ENCODE measurements around the gene TCF4. TPM values are rescaled to one million over a fixed set of nuclear protein-coding genes. Genes with fewer than 3 reads are reported as not detected.

The TCF4 gene
- total and polyA plus RNA-seq, 2 donors = 12.7 to 36.6 TPM

DNA sequence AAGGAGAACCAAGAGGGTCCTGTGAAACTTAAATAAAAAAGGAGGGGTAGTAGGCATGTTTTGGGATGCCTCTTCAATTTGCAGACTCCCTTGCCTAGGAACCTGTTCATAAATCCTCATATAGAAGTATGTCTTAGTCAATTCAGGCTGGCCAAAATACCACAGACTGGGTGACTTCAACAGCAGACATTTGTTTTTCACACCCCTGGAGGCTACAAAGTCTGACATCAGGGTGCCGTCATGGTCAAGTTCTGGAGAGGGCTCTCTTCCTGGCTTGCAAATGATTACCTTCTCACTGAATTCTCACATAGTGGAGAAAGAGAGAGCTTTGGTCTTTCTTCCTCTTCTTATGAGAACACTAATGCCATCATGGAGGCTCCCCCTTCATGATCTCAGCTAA lies 4.1 kb upstream of the TCF4 start:
- Histone ChIP-seq H3K9me3 (ENCODE audit: control insufficient read depth in 2 of 2, insufficient read depth in 1 of 2, low read length in 1 of 2) (peaks cover 0 to 3% of the 10 kb centered on the region in 2 donors), H3K4me1 (ENCODE audit: control insufficient read depth in 2 of 2, insufficient read depth in 2 of 2, low read length in 2 of 2) (peaks cover 2 to 6% of the 10 kb centered on the region in 2 donors), H3K36me3 (ENCODE audit: control insufficient read depth in 2 of 2, insufficient read depth in 2 of 2, low read length in 1 of 2) (no peaks in the 10 kb centered on the region), H3K4me3 (ENCODE audit: low read length in 2 of 2) (no peak overlapping the region), H3K27ac (ENCODE audit: low read depth in 1 of 2, low read length in 1 of 2) (no peak overlapping the region), H3K27me3 (ENCODE audit: control insufficient read depth in 2 of 2, insufficient read depth in 1 of 2, low read length in 1 of 2) (no peaks in the 10 kb centered on the region)
- no peak for DNase-seq (ENCODE audit: low read depth in 6 of 9, low spot score in 9 of 9)
- WGBS = 94% methylated on average over 1 of the region's 1 CpG

DNA sequence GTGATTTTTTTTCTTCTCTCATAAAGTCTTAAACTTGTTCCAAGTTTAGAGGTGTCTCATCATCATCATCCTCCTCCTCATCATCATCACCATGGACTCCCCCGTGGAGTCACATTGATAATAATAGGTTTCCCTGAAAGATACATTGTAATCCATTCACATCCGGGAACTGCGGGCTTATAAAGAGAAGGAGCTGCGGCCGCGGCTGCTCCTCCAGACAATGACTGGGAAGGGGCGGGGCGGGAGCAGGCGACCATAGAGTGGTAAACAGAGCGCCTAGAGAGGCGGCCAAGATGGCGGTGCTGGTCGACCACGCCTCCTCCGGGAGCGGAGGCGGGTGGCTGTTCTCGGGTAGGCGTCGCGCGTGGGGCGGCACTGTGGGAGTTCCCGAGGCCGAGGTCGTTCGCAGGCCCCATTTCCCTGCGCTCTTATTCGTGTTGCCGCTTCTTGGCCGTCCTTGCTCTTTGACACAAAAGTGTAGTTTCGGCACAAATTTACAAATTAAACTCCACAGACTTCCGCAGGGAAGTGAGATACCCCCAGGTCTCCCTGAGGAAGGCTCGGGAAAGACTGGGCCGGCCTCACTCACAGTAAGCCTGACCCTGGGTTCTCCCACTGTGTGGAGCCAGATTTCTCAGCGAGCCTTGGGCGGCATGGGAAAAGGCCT lies 1.8 kb upstream of the TCF4 start:
- Histone ChIP-seq H3K27me3 (ENCODE audit: control insufficient read depth in 2 of 2, insufficient read depth in 1 of 2, low read length in 1 of 2) (no peaks in the 10 kb centered on the region), H3K9me3 (ENCODE audit: control insufficient read depth in 2 of 2, insufficient read depth in 1 of 2, low read length in 1 of 2) (peaks cover 0 to 3% of the 10 kb centered on the region in 2 donors), H3K27ac (ENCODE audit: low read depth in 1 of 2, low read length in 1 of 2) (peak overlapping the region; percentile 61 to 87), H3K36me3 (ENCODE audit: control insufficient read depth in 2 of 2, insufficient read depth in 2 of 2, low read length in 1 of 2) (no peaks in the 10 kb centered on the region), H3K4me3 (ENCODE audit: low read length in 2 of 2) (peak overlapping the region; percentile 47 to 88), H3K4me1 (ENCODE audit: control insufficient read depth in 2 of 2, insufficient read depth in 2 of 2, low read length in 2 of 2) (peaks cover 5 to 13% of the 10 kb centered on the region in 2 donors)
- WGBS = 5% methylated on average over 37 of the region's 37 CpGs
- peak; percentile 80 to 97 (median 91) for DNase-seq (ENCODE audit: low read depth in 6 of 9, low spot score in 9 of 9)

GRCh38 chr18:55588870-55589595 lies 1.0 kb upstream of the TCF4 start:
- Histone ChIP-seq H3K9me3 (ENCODE audit: control insufficient read depth in 2 of 2, insufficient read depth in 1 of 2, low read length in 1 of 2) (peaks cover 0 to 3% of the 10 kb centered on the region in 2 donors), H3K36me3 (ENCODE audit: control insufficient read depth in 2 of 2, insufficient read depth in 2 of 2, low read length in 1 of 2) (no peaks in the 10 kb centered on the region), H3K4me1 (ENCODE audit: control insufficient read depth in 2 of 2, insufficient read depth in 2 of 2, low read length in 2 of 2) (peaks cover 5 to 13% of the 10 kb centered on the region in 2 donors), H3K27me3 (ENCODE audit: control insufficient read depth in 2 of 2, insufficient read depth in 1 of 2, low read length in 1 of 2) (no peaks in the 10 kb centered on the region), H3K27ac (ENCODE audit: low read depth in 1 of 2, low read length in 1 of 2) (peak overlapping the region; percentile 87 to 96), H3K4me3 (ENCODE audit: low read length in 2 of 2) (peak overlapping the region; percentile 47 to 88)
- peak in 1 of 9 donors; percentile 60 for DNase-seq (ENCODE audit: low read depth in 6 of 9, low spot score in 9 of 9)
- under 1% methylated on average over 12 of the region's 12 CpGs for WGBS

DNA sequence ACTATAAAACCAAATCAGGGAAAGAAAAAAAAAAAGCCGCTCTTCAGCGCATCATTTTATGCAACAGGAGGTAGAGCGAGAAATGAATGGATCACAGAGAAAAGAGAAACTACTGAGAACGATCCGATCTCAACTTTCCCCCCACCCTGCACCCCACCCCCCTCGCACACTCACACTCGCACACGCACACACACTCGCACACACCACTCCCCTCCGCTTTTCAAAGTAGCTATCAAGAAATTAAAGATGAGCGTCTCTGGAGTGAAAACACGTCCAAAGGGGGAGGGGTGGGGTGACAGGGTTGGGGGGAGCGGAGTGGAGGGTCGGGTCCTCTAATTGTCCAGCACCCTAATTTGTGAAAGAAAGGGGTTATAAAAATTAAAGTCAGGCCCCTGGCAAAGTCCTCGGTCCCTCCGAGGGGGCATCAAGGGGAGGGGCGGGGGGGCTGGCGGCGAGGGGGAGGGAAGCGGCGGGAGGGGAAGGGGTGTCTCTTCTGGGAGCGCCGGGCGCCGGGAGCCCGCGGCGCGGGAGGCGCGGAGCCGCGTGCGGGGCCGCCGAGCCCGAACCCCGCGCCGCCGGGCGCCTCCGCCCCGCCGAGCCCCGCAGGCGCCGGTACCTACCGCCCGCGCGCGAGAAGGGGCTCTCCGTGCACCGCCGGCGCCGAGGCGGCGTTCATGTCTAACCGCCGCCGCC lies 428 bp downstream of the TCF4 start:
- peak in 4 of 9 donors; percentile 37 to 67 (median 47) for DNase-seq (ENCODE audit: low read depth in 6 of 9, low spot score in 9 of 9)
- Histone ChIP-seq H3K27me3 (ENCODE audit: control insufficient read depth in 2 of 2, insufficient read depth in 1 of 2, low read length in 1 of 2) (no peaks in the 10 kb centered on the region), H3K4me1 (ENCODE audit: control insufficient read depth in 2 of 2, insufficient read depth in 2 of 2, low read length in 2 of 2) (peaks cover 5 to 13% of the 10 kb centered on the region in 2 donors), H3K4me3 (ENCODE audit: low read length in 2 of 2) (peak overlapping the region; percentile 53 to 88), H3K27ac (ENCODE audit: low read depth in 1 of 2, low read length in 1 of 2) (peak overlapping the region; percentile 87 to 96), H3K9me3 (ENCODE audit: control insufficient read depth in 2 of 2, insufficient read depth in 1 of 2, low read length in 1 of 2) (peaks cover 0 to 3% of the 10 kb centered on the region in 2 donors), H3K36me3 (ENCODE audit: control insufficient read depth in 2 of 2, insufficient read depth in 2 of 2, low read length in 1 of 2) (no peaks in the 10 kb centered on the region)
- under 1% methylated on average over 61 of the region's 63 CpGs for WGBS

DNA sequence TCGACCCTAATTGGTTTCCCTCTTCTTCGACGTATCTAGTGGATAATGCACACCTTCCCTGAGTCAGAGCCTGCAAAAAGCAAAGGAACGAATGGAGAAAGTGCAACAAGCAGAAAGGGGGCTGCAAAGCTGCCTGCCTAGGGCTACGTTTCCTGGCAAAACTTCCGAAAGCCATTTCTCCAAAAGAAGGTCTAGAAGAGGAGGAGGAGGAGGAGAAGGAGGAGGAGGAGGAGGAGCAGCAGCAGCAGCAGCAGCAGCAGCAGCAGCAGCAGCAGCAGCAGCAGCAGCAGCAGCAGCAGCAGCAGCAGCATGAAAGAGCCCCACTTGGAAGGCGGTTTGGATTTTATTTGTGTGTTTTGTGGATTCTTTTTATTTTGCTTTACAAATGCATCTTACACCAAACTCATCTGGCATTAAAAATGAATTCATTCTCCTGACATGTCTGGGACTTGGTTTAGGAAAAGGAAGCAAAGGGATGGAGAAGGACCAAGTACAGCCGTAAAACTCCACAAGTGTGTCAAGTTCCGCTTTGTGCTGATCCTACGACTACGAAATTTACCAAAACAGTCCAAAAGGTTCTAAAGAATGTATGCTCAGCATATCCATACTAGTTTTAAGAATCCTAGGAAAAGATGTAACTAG lies 2.0 kb downstream of the TCF4 start:
- 27% methylated on average over 11 of the region's 11 CpGs for WGBS

GRCh38 chr18:55585065-55585919 lies 2.7 kb downstream of the TCF4 start:
- peak in 1 of 9 donors; percentile 12 for DNase-seq (ENCODE audit: low read depth in 6 of 9, low spot score in 9 of 9)
- peaks cover 0 to 3% of the 10 kb centered on the region in 2 donors for H3K9me3 ChIP-seq (ENCODE audit: control insufficient read depth in 2 of 2, insufficient read depth in 1 of 2, low read length in 1 of 2)
- no peaks in the 10 kb centered on the region for H3K36me3 ChIP-seq (ENCODE audit: control insufficient read depth in 2 of 2, insufficient read depth in 2 of 2, low read length in 1 of 2)
- WGBS = 33% methylated on average over 5 of the region's 5 CpGs
- peak overlapping the region in 1 of 2 donors; percentile 15 for H3K27ac ChIP-seq (ENCODE audit: low read depth in 1 of 2, low read length in 1 of 2)
- peaks cover 7 to 15% of the 10 kb centered on the region in 2 donors for H3K4me1 ChIP-seq (ENCODE audit: control insufficient read depth in 2 of 2, insufficient read depth in 2 of 2, low read length in 2 of 2)
- H3K27me3 ChIP-seq (ENCODE audit: control insufficient read depth in 2 of 2, insufficient read depth in 1 of 2, low read length in 1 of 2) = no peaks in the 10 kb centered on the region
- H3K4me3 ChIP-seq (ENCODE audit: low read length in 2 of 2) = peak overlapping the region in 1 of 2 donors; percentile 88

More for the DNA sequence above, 2.0 kb downstream of the TCF4 start:
- no peaks in the 10 kb centered on the region for H3K27me3 ChIP-seq (ENCODE audit: control insufficient read depth in 2 of 2, insufficient read depth in 1 of 2, low read length in 1 of 2)
- H3K4me1 ChIP-seq (ENCODE audit: control insufficient read depth in 2 of 2, insufficient read depth in 2 of 2, low read length in 2 of 2) = peaks cover 7 to 15% of the 10 kb centered on the region in 2 donors
- DNase-seq (ENCODE audit: low read depth in 6 of 9, low spot score in 9 of 9) = peak in 1 of 9 donors; percentile 46
- H3K4me3 ChIP-seq (ENCODE audit: low read length in 2 of 2) = peak overlapping the region; percentile 11 to 88
- H3K36me3 ChIP-seq (ENCODE audit: control insufficient read depth in 2 of 2, insufficient read depth in 2 of 2, low read length in 1 of 2) = no peaks in the 10 kb centered on the region
- peak overlapping the region in 1 of 2 donors; percentile 15 for H3K27ac ChIP-seq (ENCODE audit: low read depth in 1 of 2, low read length in 1 of 2)
- peaks cover 0 to 3% of the 10 kb centered on the region in 2 donors for H3K9me3 ChIP-seq (ENCODE audit: control insufficient read depth in 2 of 2, insufficient read depth in 1 of 2, low read length in 1 of 2)

GRCh38 chr18:55584201-55584600 lies 3.8 kb downstream of the TCF4 start:
- WGBS = 96% methylated on average over 2 of the region's 2 CpGs
- H3K27me3 ChIP-seq (ENCODE audit: control insufficient read depth in 2 of 2, insufficient read depth in 1 of 2, low read length in 1 of 2) = no peaks in the 10 kb centered on the region
- H3K4me1 ChIP-seq (ENCODE audit: control insufficient read depth in 2 of 2, insufficient read depth in 2 of 2, low read length in 2 of 2) = peaks cover 7 to 9% of the 10 kb centered on the region in 2 donors
- H3K4me3 ChIP-seq (ENCODE audit: low read length in 2 of 2) = no peak overlapping the region
- DNase-seq (ENCODE audit: low read depth in 6 of 9, low spot score in 9 of 9) = no peak
- H3K36me3 ChIP-seq (ENCODE audit: control insufficient read depth in 2 of 2, insufficient read depth in 2 of 2, low read length in 1 of 2) = no peaks in the 10 kb centered on the region
- no peak overlapping the region for H3K27ac ChIP-seq (ENCODE audit: low read depth in 1 of 2, low read length in 1 of 2)
- H3K9me3 ChIP-seq (ENCODE audit: control insufficient read depth in 2 of 2, insufficient read depth in 1 of 2, low read length in 1 of 2) = no peaks in the 10 kb centered on the region

DNA sequence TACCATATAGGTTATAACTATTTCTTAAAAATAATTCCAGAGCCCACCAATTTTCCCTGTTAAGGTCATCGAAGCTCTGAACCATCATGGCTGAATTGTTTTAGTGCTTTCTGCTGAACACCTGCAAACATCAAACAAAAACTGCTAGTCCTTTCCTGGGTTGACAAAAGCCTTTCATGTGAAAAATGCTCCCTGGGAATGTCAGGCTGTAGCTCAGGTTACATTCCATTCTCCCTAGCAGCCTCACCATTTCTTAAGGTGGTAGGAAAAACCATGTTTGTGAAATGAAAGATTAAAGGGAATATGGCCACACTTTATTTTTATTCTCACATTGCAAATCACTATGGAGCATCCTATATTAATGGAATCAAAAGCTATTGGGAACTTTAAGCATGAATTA lies 5.7 kb downstream of the TCF4 start:
- Histone ChIP-seq H3K27ac (ENCODE audit: low read depth in 1 of 2, low read length in 1 of 2) (no peak overlapping the region), H3K9me3 (ENCODE audit: control insufficient read depth in 2 of 2, insufficient read depth in 1 of 2, low read length in 1 of 2) (no peaks in the 10 kb centered on the region), H3K4me1 (ENCODE audit: control insufficient read depth in 2 of 2, insufficient read depth in 2 of 2, low read length in 2 of 2) (peaks cover 5 to 9% of the 10 kb centered on the region in 2 donors), H3K36me3 (ENCODE audit: control insufficient read depth in 2 of 2, insufficient read depth in 2 of 2, low read length in 1 of 2) (no peaks in the 10 kb centered on the region), H3K4me3 (ENCODE audit: low read length in 2 of 2) (no peak overlapping the region), H3K27me3 (ENCODE audit: control insufficient read depth in 2 of 2, insufficient read depth in 1 of 2, low read length in 1 of 2) (no peaks in the 10 kb centered on the region)
- DNase-seq (ENCODE audit: low read depth in 6 of 9, low spot score in 9 of 9) = peak in 1 of 9 donors; percentile 29
- WGBS = 74% methylated on average over 1 of the region's 1 CpG

Measured in thymus (tissue), 11 donors.